ENCODE data around the gene ADAM12. TPM values are rescaled to one million over a fixed set of nuclear protein-coding genes. Genes with fewer than 3 reads are reported as not detected.
"Not testable (repeated sequence)": the region's sequence is repeated elsewhere in the genome, so short reads cannot be mapped to it uniquely, and the experiment has no call there.

Gene ADAM12
- total RNA-seq, 2 donors from 2014 or later, result 0.63 to 1.0 TPM

DNA sequence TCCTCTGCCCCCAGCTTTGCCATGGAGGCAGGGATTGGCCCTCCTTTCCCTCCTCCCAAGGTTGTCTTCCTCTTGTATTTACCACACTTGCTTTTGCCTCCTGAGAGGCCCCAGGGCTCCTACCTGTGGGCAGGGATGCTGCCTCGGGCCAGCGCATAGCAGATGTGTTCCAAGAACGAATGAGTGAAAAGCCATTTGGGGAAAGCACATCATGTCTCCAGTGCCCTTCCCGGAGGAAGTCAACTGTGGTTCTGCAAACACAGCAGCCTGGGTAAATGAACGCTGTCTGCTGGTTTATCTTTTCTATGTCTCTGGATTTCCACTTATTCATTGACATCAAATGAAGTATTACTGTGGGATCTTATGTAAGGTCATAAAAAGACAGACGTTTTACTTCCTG lies 330.2 kb downstream of the ADAM12 start:
- DNase-seq (no peak), ATAC-seq (replicated peaks in 1 of 2) (no peak)
- Mint-ChIP-seq H3K9me3 (no peaks in the 10 kb centered on the region), H3K27ac (no peak overlapping the region), H3K4me1 (ENCODE audit: low read depth) (no peaks in the 10 kb centered on the region), H3K27me3 (ENCODE audit: low read depth) (peaks cover 5% of the 10 kb centered on the region), H3K36me3 (ENCODE audit: insufficient read depth in 2 of 2) (no peaks in the 10 kb centered on the region), H3K4me3 (no peak overlapping the region)

- ATAC-seq (replicated peaks in 1 of 2), result no peak
- Mint-ChIP-seq H3K4me3 (no peak overlapping the region), H3K27me3 (ENCODE audit: low read depth) (peaks cover 5% of the 10 kb centered on the region)
Measured at GRCh38 chr10:126057494-126057893, 330.8 kb downstream of the ADAM12 start.

DNA sequence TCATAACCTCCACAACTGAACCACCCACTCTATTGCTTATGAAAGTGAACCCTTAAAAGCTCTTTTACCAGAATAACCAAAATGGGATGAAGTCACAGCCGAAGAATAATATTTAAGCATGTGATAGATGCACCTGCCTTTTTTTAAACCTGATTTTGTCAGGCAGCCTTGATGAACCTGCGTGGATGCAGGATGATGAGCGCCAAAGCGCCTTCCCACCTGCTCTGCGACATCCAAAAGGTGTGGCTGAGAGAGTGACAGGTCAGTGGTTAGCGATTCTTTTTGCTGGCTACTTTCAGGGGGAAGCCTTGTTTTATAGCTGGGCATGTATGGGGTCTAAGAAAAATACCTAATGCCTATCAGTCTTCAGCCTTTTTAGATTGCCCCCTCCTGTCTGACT lies 334.1 kb downstream of the ADAM12 start:
- Mint-ChIP-seq H3K27me3 (ENCODE audit: low read depth) (peaks cover 10% of the 10 kb centered on the region), H3K9me3 (peaks cover 0 to 3% of the 10 kb centered on the region in 2 donors), H3K4me3 (no peak overlapping the region), H3K27ac (no peak overlapping the region), H3K4me1 (ENCODE audit: low read depth) (no peaks in the 10 kb centered on the region), H3K36me3 (ENCODE audit: insufficient read depth in 2 of 2) (no peaks in the 10 kb centered on the region)
- DNase-seq, result no peak
- ATAC-seq (replicated peaks in 1 of 2), result no peak

More at GRCh38 chr10:126057494-126057893, 330.8 kb downstream of the ADAM12 start:
- Mint-ChIP-seq H3K27ac (no peak overlapping the region), H3K9me3 (no peaks in the 10 kb centered on the region), H3K4me1 (ENCODE audit: low read depth) (no peaks in the 10 kb centered on the region), H3K36me3 (ENCODE audit: insufficient read depth in 2 of 2) (no peaks in the 10 kb centered on the region)
- DNase-seq, result no peak

- no peak for ATAC-seq (replicated peaks in 1 of 2)
Measured at GRCh38 chr10:126052171-126052570, 336.1 kb downstream of the ADAM12 start.

GRCh38 chr10:126049759-126050700 lies 338.2 kb downstream of the ADAM12 start:
- Mint-ChIP-seq H3K4me1 (ENCODE audit: low read depth) (no peaks in the 10 kb centered on the region), H3K27ac (no peak overlapping the region), H3K9me3 (peaks cover 0 to 3% of the 10 kb centered on the region in 2 donors), H3K4me3 (no peak overlapping the region), H3K36me3 (ENCODE audit: insufficient read depth in 2 of 2) (no peaks in the 10 kb centered on the region), H3K27me3 (ENCODE audit: low read depth) (peaks cover 10% of the 10 kb centered on the region)
- ATAC-seq (replicated peaks in 1 of 2) (no peak), DNase-seq (no peak)

More at GRCh38 chr10:126052171-126052570, 336.1 kb downstream of the ADAM12 start:
- no peaks in the 10 kb centered on the region for H3K4me1 Mint-ChIP-seq (ENCODE audit: low read depth)
- H3K4me3 Mint-ChIP-seq, result no peak overlapping the region
- no peak for DNase-seq
- H3K36me3 Mint-ChIP-seq (ENCODE audit: insufficient read depth in 2 of 2), result no peaks in the 10 kb centered on the region
- peaks cover 10% of the 10 kb centered on the region for H3K27me3 Mint-ChIP-seq (ENCODE audit: low read depth)
- H3K27ac Mint-ChIP-seq, result no peak overlapping the region
- peaks cover 0 to 3% of the 10 kb centered on the region in 2 donors for H3K9me3 Mint-ChIP-seq

GRCh38 chr10:126047749-126048148 lies 340.5 kb downstream of the ADAM12 start:
- H3K4me1 Mint-ChIP-seq (ENCODE audit: low read depth); H3K36me3 Mint-ChIP-seq (ENCODE audit: insufficient read depth in 2 of 2); H3K9me3 Mint-ChIP-seq; H3K27ac Mint-ChIP-seq; H3K27me3 Mint-ChIP-seq (ENCODE audit: low read depth); DNase-seq; ATAC-seq (replicated peaks in 1 of 2); H3K4me3 Mint-ChIP-seq: not testable (repeated sequence)

- H3K27me3 Mint-ChIP-seq (ENCODE audit: low read depth), result peaks cover 9% of the 10 kb centered on the region
- peaks cover 6% of the 10 kb centered on the region for H3K4me1 Mint-ChIP-seq (ENCODE audit: low read depth)
- H3K27ac Mint-ChIP-seq, result no peak overlapping the region
- H3K4me3 Mint-ChIP-seq, result no peak overlapping the region
- ATAC-seq (replicated peaks in 1 of 2), result no peak
- H3K9me3 Mint-ChIP-seq, result peaks cover 0 to 3% of the 10 kb centered on the region in 2 donors
- no peaks in the 10 kb centered on the region for H3K36me3 Mint-ChIP-seq (ENCODE audit: insufficient read depth in 2 of 2)
- no peak for DNase-seq
Measured at GRCh38 chr10:126046831-126047230, 341.4 kb downstream of the ADAM12 start.

- DNase-seq (no peak), ATAC-seq (replicated peaks in 1 of 2) (no peak)
- no peaks in the 10 kb centered on the region for H3K27me3 Mint-ChIP-seq (ENCODE audit: low read depth)
- no peak overlapping the region for H3K4me3 Mint-ChIP-seq
- H3K4me1 Mint-ChIP-seq (ENCODE audit: low read depth), result peaks cover 15% of the 10 kb centered on the region
- no peaks in the 10 kb centered on the region for H3K36me3 Mint-ChIP-seq (ENCODE audit: insufficient read depth in 2 of 2)
- no peak overlapping the region for H3K27ac Mint-ChIP-seq
- H3K9me3 Mint-ChIP-seq, result peaks cover 0 to 2% of the 10 kb centered on the region in 2 donors
Measured at GRCh38 chr10:126045861-126046260, 342.4 kb downstream of the ADAM12 start.

DNA sequence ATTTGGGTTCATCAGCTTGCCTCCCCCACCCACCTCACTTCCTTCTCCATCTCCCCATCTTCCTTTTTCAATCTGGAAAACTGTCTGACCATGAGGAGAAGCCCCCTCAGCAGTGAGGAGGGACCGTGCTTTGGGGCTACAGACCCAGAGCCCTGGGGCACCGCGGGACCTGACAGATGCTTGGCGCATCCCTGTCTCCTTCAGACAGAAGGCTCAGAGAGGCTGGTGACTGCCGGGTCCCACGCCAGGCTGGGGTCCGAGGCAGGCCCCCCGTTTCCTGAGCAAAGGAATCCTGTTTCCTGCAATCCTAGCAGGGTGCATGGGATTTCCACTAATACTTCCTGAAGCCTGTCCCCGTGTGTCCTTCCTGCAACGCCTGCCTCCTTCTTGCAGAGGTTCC lies 344.9 kb downstream of the ADAM12 start:
- no peaks in the 10 kb centered on the region for H3K27me3 Mint-ChIP-seq (ENCODE audit: low read depth)
- H3K9me3 Mint-ChIP-seq, result peaks cover 0 to 4% of the 10 kb centered on the region in 2 donors
- no peaks in the 10 kb centered on the region for H3K36me3 Mint-ChIP-seq (ENCODE audit: insufficient read depth in 2 of 2)
- peaks cover 15% of the 10 kb centered on the region for H3K4me1 Mint-ChIP-seq (ENCODE audit: low read depth)
- H3K27ac Mint-ChIP-seq, result no peak overlapping the region
- ATAC-seq (replicated peaks in 1 of 2) (no peak), DNase-seq (no peak)
- no peak overlapping the region for H3K4me3 Mint-ChIP-seq

DNA sequence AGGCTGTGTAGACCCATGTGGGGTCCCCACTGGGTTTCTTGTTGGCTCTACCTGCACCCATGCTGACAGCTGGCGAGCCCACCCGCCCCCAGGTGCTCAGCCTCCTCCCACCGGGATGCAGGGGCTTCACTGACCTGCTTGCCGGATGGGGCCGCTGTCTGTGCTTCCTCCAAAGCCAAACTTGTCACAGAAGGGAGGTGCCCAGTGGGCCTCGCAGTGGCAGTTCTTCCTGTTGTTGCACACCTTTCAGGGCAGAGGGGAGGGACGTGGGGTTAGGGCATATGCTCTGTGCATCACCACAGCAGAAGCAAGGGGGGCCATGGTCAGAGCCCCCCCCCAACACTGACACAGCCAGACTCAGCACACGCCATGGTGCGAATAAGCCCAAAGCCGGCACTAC lies 345.4 kb downstream of the ADAM12 start:
- H3K27me3 Mint-ChIP-seq (ENCODE audit: low read depth), result no peaks in the 10 kb centered on the region
- no peak overlapping the region for H3K27ac Mint-ChIP-seq
- peaks cover 0 to 4% of the 10 kb centered on the region in 2 donors for H3K9me3 Mint-ChIP-seq
- ATAC-seq (replicated peaks in 1 of 2) (no peak), DNase-seq (no peak)
- H3K4me1 Mint-ChIP-seq (ENCODE audit: low read depth), result peaks cover 15% of the 10 kb centered on the region
- no peaks in the 10 kb centered on the region for H3K36me3 Mint-ChIP-seq (ENCODE audit: insufficient read depth in 2 of 2)
- no peak overlapping the region for H3K4me3 Mint-ChIP-seq

- H3K27me3 Mint-ChIP-seq (ENCODE audit: low read depth), result no peaks in the 10 kb centered on the region
- peaks cover 0 to 4% of the 10 kb centered on the region in 2 donors for H3K9me3 Mint-ChIP-seq
- peak overlapping the region; percentile 51 for H3K27ac Mint-ChIP-seq
- no peak for DNase-seq
- H3K36me3 Mint-ChIP-seq (ENCODE audit: insufficient read depth in 2 of 2), result no peaks in the 10 kb centered on the region
- peaks cover 15% of the 10 kb centered on the region for H3K4me1 Mint-ChIP-seq (ENCODE audit: low read depth)
- H3K4me3 Mint-ChIP-seq, result peak overlapping the region; percentile 58 to 76
- no peak for ATAC-seq (replicated peaks in 1 of 2)
Measured at GRCh38 chr10:126042354-126042753, 345.9 kb downstream of the ADAM12 start.

GRCh38 chr10:126041804-126042231 lies 346.5 kb downstream of the ADAM12 start:
- ATAC-seq (replicated peaks in 1 of 2) (peak; percentile 99), DNase-seq (peak; percentile 75 to 81)
- Mint-ChIP-seq H3K4me3 (peak overlapping the region; percentile 58 to 76), H3K4me1 (ENCODE audit: low read depth) (peaks cover 15% of the 10 kb centered on the region), H3K27me3 (ENCODE audit: low read depth) (no peaks in the 10 kb centered on the region), H3K36me3 (ENCODE audit: insufficient read depth in 2 of 2) (no peaks in the 10 kb centered on the region), H3K9me3 (peaks cover 0 to 4% of the 10 kb centered on the region in 2 donors), H3K27ac (peak overlapping the region; percentile 51)

DNA sequence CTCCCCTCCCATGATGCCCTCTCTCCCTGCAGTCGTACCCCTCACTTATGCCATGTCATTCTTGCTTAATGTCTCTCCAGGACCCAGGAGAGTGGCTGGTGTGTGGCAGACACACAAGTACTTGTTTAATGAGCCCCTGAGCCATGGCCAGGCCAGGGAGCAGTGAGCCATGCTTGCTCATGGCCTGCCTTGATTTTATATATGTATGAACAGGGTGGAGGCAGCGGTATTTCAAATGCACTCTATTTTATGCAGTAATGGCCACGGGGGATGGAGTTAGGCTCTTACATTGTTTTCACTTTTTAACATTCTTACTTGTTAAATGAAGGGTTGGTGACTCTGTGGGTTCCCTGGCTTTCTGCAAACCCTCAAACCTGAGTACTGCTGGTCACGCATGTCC lies 347.2 kb downstream of the ADAM12 start:
- ATAC-seq (replicated peaks in 1 of 2) (no peak), DNase-seq (no peak)
- peaks cover 0 to 4% of the 10 kb centered on the region in 2 donors for H3K9me3 Mint-ChIP-seq
- H3K36me3 Mint-ChIP-seq (ENCODE audit: insufficient read depth in 2 of 2), result no peaks in the 10 kb centered on the region
- H3K27ac Mint-ChIP-seq, result no peak overlapping the region
- H3K4me3 Mint-ChIP-seq, result no peak overlapping the region
- H3K27me3 Mint-ChIP-seq (ENCODE audit: low read depth), result no peaks in the 10 kb centered on the region
- peaks cover 15% of the 10 kb centered on the region for H3K4me1 Mint-ChIP-seq (ENCODE audit: low read depth)

All from activated T-cell treated with anti-CD3 and anti-CD28 coated beads, Interleukin-2, amount 50 U/mL, for 72 hours (primary cell).